ENCODE measurements around the gene ADAMTS7. TPM values are rescaled to one million over a fixed set of nuclear protein-coding genes. Genes with fewer than 3 reads are reported as not detected.
"Not testable (repeated sequence)": the region's sequence is repeated elsewhere in the genome, so short reads cannot be mapped to it uniquely, and the experiment has no call there.

The ADAMTS7 gene
- total RNA-seq, 1 experiment from 2014 or later, result 23.1 TPM

- Histone ChIP-seq H3K4me2 (ENCODE audit: insufficient read depth, insufficient read length, low read length) (no peak overlapping the region), H3K23me2 (ENCODE audit: insufficient read length, low read depth, low read length, poor library complexity, severe bottlenecking) (no peaks in the 10 kb centered on the region), H4K5ac (ENCODE audit: insufficient read length, low read depth, low read length) (no peak overlapping the region), H3K27ac (ENCODE audit: insufficient read length, low read depth, low read length) (no peak overlapping the region), H3K18ac (ENCODE audit: insufficient read length, low read depth, low read length) (no peak overlapping the region), H3K4ac (ENCODE audit: low read depth, low read length) (no peak overlapping the region), H4K20me1 (ENCODE audit: control insufficient read depth, insufficient read depth, insufficient read length) (no peaks in the 10 kb centered on the region), H3K4me1 (ENCODE audit: insufficient read depth, low read length) (no peaks in the 10 kb centered on the region), H2BK20ac (ENCODE audit: low read depth, low read length, poor library complexity, severe bottlenecking) (no peak overlapping the region), H3K27me3 (ENCODE audit: insufficient read depth, low read length) (no peaks in the 10 kb centered on the region), H3K9ac (ENCODE audit: extremely low read depth, insufficient read length, low read length) (no peak overlapping the region), H2BK5ac (ENCODE audit: insufficient read length, low read length) (no peak overlapping the region), H3K79me2 (ENCODE audit: insufficient read depth, low read length) (no peaks in the 10 kb centered on the region), H3K9me3 (ENCODE audit: control insufficient read depth, low read depth, low read length) (no peaks in the 10 kb centered on the region), H4K91ac (ENCODE audit: insufficient read length, low read depth, low read length) (no peak overlapping the region), H3T11ph (ENCODE audit: low read length) (no peak overlapping the region), H3K23ac (ENCODE audit: insufficient read length, low read depth, low read length) (no peak overlapping the region), H2BK12ac (ENCODE audit: insufficient read length, low read depth, low read length) (no peak overlapping the region), H3K14ac (ENCODE audit: insufficient read depth, low read length) (no peak overlapping the region; the same call in 1 of the 2 replicates), H2BK120ac (ENCODE audit: low read depth, low read length, poor library complexity, severe bottlenecking) (no peak overlapping the region), H3K79me1 (ENCODE audit: insufficient read depth, low read depth, low read length, poor library complexity, severe bottlenecking) (no peaks in the 10 kb centered on the region), H4K8ac (replicated peaks; ENCODE audit: insufficient read length, low read depth, low read length) (no peak overlapping the region), H2AFZ (ENCODE audit: low read length) (no peak overlapping the region), H2AK5ac (ENCODE audit: insufficient read length, low read length) (no peak overlapping the region), H2BK15ac (ENCODE audit: low read depth, low read length) (no peak overlapping the region), H3K56ac (ENCODE audit: insufficient read length, low read depth, low read length) (no peak overlapping the region)
- WGBS (ENCODE audit: extremely low coverage, insufficient read length, low lambda C conversion rate), result no CpG with 5 or more reads among the region's 5 CpGs
- Mint-ChIP-seq H3K4me1 (no peaks in the 10 kb centered on the region), H3K36me3 (ENCODE audit: insufficient read depth in 1 of 3, low read depth in 3 of 3) (peaks cover 0 to 6% (median 0%) of the 10 kb centered on the region in 3 experiments; a peak in 4 of 7 replicates), H3K27ac (peak overlapping the region in 2 of 3 experiments; percentile 63 to 82; a peak in 4 of 7 replicates), H3K9me3 (no peaks in the 10 kb centered on the region), H3K4me3 (no peak overlapping the region), H3K27me3 (ENCODE audit: low read depth) (peaks cover 1% of the 10 kb centered on the region; the same call in 1 of the 2 replicates)
- TF ChIP-seq CTCF (conservative IDR thresholded peaks at IDR 0.05), result no peak
- no peak for DNase-seq
These were observed 32.8 kb downstream of the ADAMTS7 start for GRCh38 chr15:78778422-78778821.

- not testable (repeated sequence) for H4K20me1 ChIP-seq (ENCODE audit: control insufficient read depth, insufficient read depth, insufficient read length); H3K4me1 ChIP-seq (ENCODE audit: insufficient read depth, low read length); H2AK5ac ChIP-seq (ENCODE audit: insufficient read length, low read length); H3K9me3 Mint-ChIP-seq; H3K4ac ChIP-seq (ENCODE audit: low read depth, low read length); H3K27ac ChIP-seq (ENCODE audit: insufficient read length, low read depth, low read length); H3K56ac ChIP-seq (ENCODE audit: insufficient read length, low read depth, low read length); H3K18ac ChIP-seq (ENCODE audit: insufficient read length, low read depth, low read length); H2AFZ ChIP-seq (ENCODE audit: low read length); H3K27me3 ChIP-seq (ENCODE audit: insufficient read depth, low read length); H3K79me1 ChIP-seq (ENCODE audit: insufficient read depth, low read depth, low read length, poor library complexity, severe bottlenecking); H3K4me1 Mint-ChIP-seq; H3K4me2 ChIP-seq (ENCODE audit: insufficient read depth, insufficient read length, low read length); H2BK12ac ChIP-seq (ENCODE audit: insufficient read length, low read depth, low read length); H2BK20ac ChIP-seq (ENCODE audit: low read depth, low read length, poor library complexity, severe bottlenecking); H4K8ac ChIP-seq (replicated peaks; ENCODE audit: insufficient read length, low read depth, low read length); H3K36me3 Mint-ChIP-seq (ENCODE audit: insufficient read depth in 1 of 3, low read depth in 3 of 3); H3T11ph ChIP-seq (ENCODE audit: low read length); H2BK120ac ChIP-seq (ENCODE audit: low read depth, low read length, poor library complexity, severe bottlenecking); H4K91ac ChIP-seq (ENCODE audit: insufficient read length, low read depth, low read length); H3K27me3 Mint-ChIP-seq (ENCODE audit: low read depth); H2BK15ac ChIP-seq (ENCODE audit: low read depth, low read length); DNase-seq; H3K4me3 Mint-ChIP-seq; H3K23me2 ChIP-seq (ENCODE audit: insufficient read length, low read depth, low read length, poor library complexity, severe bottlenecking); H2BK5ac ChIP-seq (ENCODE audit: insufficient read length, low read length); H3K27ac Mint-ChIP-seq; H4K5ac ChIP-seq (ENCODE audit: insufficient read length, low read depth, low read length); H3K23ac ChIP-seq (ENCODE audit: insufficient read length, low read depth, low read length); H3K9ac ChIP-seq (ENCODE audit: extremely low read depth, insufficient read length, low read length); H3K9me3 ChIP-seq (ENCODE audit: control insufficient read depth, low read depth, low read length); H3K14ac ChIP-seq (ENCODE audit: insufficient read depth, low read length); H3K79me2 ChIP-seq (ENCODE audit: insufficient read depth, low read length)
- WGBS (ENCODE audit: extremely low coverage, insufficient read length, low lambda C conversion rate), result no CpG with 5 or more reads among the region's 12 CpGs
These were observed 33.3 kb downstream of the ADAMTS7 start for GRCh38 chr15:78777953-78778345.
